ENCODE data around the gene CENPS.
"Not testable (repeated sequence)": the region's sequence is repeated elsewhere in the genome, so short reads cannot be mapped to it uniquely, and the experiment has no call there.

Gene CENPS

DNA sequence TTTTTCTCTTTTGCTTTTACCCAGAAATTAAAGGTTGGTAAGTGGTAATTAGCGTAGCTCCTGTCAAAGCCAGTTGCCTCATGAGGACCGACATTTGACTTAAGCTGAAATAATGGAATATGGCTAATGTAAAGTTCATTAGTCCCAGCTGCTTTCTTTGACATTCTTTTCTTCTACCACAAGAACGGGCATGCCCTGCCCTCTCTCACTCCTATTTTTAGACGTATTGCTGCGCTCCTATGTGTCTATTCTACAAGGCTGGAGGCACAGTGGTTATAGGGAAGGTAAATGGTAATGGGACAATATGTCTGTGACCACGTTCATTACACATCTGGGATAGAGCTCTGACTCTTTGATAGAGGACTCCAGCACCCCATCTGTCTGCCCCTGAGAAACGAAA, 26.4 kb downstream of the CENPS start:
- no peak for DNase-seq

DNA sequence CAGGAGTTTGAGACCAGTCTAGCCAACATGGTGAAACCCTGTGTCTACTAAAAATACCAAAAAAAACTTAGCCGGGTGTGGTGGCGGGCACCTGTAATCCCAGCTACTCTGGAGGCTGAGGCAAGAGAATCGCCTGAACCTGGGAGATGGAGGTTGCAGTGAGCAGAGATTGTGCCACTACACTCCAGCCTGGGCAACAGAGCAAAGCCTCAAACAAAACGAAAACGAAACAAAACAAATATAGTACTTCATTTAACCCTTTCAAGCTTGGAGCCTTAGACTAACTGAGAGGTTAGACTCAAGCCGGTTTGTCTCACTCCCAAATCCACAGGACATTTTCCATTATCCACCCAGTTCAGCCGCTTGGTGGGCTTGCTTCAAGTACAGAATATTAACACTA, 27.2 kb downstream of the CENPS start:
- DNase-seq: not testable (repeated sequence)

GRCh38 chr1:10457875-10458274, 27.6 kb downstream of the CENPS start:
- DNase-seq: no peak

- no peak for DNase-seq
Measured at GRCh38 chr1:10459184-10459583, 29.0 kb downstream of the CENPS start.

DNA sequence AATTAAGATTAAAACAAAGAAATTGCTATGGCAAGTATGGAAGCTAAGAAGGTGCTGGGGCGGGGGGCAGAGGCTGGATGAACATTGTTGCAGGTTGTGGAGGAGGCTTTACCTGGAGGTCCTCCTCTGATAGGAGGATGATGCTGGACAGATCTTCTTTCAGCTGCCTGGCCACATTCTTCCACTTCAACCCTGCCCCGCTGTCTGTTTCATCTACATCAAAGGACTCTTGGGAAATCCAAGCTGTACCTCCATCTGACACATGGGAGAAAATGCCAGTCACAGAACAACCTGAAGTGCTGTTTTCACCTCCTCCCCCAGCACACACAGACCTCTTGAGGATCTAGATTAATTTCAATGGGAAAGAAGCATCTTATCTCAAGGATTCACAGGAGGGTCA, 36.8 kb downstream of the CENPS start:
- DNase-seq: no peak

GRCh38 chr1:10470043-10470442, 39.8 kb downstream of the CENPS start:
- DNase-seq: no peak

- DNase-seq: peak; percentile 59
Measured at GRCh38 chr1:10471411-10472219, 41.4 kb downstream of the CENPS start.

GRCh38 chr1:10472220-10473144, 42.2 kb downstream of the CENPS start, which contains the start of gene DFFA:
Gene DFFA, minus strand, starts transcription at chr1:10472529. Its CDS starts 71 bp downstream, at chr1:10472458.
- peak; percentile 92 for DNase-seq

GRCh38 chr1:10473145-10473765, 43.0 kb downstream of the CENPS start:
- DNase-seq: no peak

DNA sequence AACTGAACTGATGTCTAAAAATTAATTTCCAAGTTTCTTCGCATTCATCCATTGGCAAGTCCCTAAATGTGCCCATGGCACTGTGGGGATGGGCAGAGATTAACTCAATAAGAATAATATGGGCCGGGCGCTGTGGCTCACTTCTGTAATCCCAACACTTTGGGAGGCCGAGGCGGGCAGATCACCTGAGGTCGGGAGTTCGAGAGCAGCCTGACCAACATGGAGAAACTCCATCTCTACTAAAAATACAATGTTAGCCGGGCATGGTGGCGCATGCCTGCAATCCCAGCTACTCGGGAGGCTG, 44.0 kb downstream of the CENPS start:
- not testable (repeated sequence) for DNase-seq

GRCh38 chr1:10474613-10475507, 44.6 kb downstream of the CENPS start, which contains the start of gene PEX14:
Gene PEX14, plus strand, starts transcription at chr1:10474950. Its CDS starts 17 bp downstream, at chr1:10474967.
- peak; percentile 92 for DNase-seq

GRCh38 chr1:10475510-10475909, 45.3 kb downstream of the CENPS start:
- no peak for DNase-seq

DNA sequence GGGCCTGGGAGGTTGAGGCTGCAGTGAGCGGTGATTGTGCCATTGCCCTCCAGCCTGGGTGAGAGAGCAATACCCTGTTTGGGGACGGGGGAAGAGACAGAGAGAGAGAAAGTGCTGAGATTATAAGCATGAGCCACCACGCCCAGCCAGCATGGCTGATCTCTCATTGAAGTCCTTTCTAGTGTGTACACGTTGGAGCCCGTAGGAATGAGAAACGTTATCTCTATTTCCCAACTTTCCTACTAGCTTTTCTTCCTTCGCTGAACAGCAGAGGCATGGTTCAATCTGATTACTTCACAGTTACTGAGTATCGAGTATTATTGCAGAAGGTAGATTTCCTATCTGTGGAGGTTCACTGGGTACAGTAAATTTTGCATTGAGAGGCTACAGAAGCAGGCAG, 49.1 kb downstream of the CENPS start:
- DNase-seq: no peak

GRCh38 chr1:10480614-10481013, 50.4 kb downstream of the CENPS start:
- no peak for DNase-seq

DNA sequence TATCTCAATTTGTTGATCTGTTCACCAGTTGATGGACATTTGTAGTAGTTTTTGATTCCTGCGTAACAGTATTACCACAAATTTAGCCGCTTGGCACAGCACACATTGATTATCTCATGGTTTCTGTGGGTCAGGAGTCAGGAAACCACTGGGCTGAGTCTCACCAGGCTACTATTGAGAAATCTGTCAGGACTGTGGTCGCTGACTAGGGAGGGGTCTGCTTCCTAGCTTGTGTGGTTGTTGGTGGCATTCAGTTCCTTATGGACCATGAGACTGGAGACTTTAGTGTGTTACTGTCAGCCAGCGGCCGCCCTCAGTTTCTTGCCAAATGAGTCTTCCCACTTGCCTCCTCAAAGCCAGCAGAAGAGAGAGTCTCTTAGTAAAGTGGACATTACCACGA, 54.3 kb downstream of the CENPS start:
- DNase-seq: no peak

DNA sequence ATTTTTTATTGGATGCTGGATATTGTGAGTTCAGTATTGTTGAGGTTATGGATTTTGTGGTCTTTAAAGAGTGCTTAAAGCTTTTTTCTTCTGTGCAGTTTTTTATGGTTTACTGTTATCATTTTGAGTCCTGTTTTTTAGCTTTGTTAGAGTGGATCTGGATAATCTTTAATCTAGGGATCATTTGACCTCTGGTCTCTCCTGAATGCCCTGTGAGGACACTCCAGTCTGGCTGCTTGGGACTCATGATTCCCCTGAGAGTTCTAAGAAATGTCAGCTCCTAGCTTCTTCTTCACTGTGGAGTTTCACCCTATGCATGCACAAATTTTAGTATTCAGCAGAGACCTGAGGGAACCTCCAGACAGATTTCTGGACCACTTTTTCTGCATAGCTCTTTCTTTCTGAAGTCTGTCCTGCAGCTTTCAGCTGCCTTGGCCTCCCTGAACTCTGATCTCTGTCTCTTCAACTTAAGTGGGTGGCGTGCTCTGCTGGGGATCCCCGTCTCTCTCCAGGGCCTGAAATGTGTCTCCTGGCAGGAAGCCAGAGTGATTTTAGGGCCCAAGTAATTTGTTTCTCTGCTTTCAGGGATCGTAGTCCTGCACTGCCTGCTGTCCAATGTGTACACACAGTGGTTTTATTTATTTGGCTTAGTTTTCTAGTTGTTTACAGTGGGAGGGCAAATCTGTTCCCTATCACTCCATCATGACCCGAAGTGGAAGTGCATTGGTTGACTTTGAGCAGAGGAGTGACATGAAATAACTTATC, 59.2 kb downstream of the CENPS start:
- no peak for DNase-seq

GRCh38 chr1:10490286-10490970, 60.2 kb downstream of the CENPS start:
- no peak for DNase-seq

Measured in activated CD8-positive, alpha-beta memory T cell treated with anti-CD3 and anti-CD28 coated beads, Interleukin-2, amount 50 U/mL, for 48 hours (primary cell).